Activated CD8-positive, alpha-beta memory T cell treated with anti-CD3 and anti-CD28 coated beads for 36 hours (primary cell): ENCODE data around the gene IRGQ. TPM values are rescaled to one million over a fixed set of nuclear protein-coding genes. Genes with fewer than 3 reads are reported as not detected.
"Not testable (repeated sequence)": the region's sequence is repeated elsewhere in the genome, so short reads cannot be mapped to it uniquely, and the experiment has no call there.

Experiments
- CTCF ChIA-PET: fragments of 350-600 bp; sonication (Branson Sonifier 250); formaldehyde crosslinking; loops from one replicate; lab custom pipeline; 2021; ENCODE audit warnings: antibody characterized with exemption; lab: Charles Lee
- POLR2A ChIA-PET: fragments of 350-600 bp; sonication (Branson Sonifier 250); formaldehyde crosslinking; loops from one replicate; lab custom pipeline; 2021; ENCODE audit warnings: antibody characterized with exemption; lab: Charles Lee
- total RNA-seq, 2 experiments: library from RNA; stranded (reverse); gene quantifications; one replicate each; pipeline ENCODE4 v1.2.3, GENCODE V29; 2021

IRGQ gene
- total RNA-seq, 2 experiments from 2014 or later, result 27.7 to 28.1 TPM

DNA sequence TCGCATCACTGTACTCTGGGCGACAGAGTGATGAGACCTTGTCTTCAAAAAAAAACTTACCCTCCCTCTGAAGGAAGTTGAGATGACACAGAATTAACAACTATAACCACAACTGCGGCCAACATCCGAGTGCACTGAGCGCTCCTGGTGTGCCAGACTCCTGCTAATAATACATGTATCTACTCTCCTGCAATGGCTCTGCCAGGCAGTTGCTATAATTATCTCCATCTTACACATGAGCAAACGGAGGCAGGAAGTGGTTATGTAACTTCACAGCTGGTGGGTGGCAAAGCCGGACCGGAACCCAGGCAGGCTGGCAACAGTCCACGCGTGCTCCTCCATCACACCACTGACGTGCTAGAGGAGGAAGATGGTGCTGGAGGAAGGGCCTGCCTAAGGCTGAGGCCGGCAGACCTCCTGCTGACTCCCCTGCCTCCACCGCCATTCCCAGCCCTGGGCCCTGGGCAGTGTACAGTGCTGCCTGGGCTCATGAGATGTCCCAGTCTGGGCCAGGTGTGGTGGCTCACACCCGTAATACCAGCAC lies 33.2 kb downstream of the IRGQ start:
- ChIA-PET CTCF (interaction anchor here (1.9 kb wide), 1 partner anchor 32 kb away, joined by 8 read pairs; the partner anchor contains the start of gene IRGQ), POLR2A (interaction anchor here (0.6 kb wide), 1 partner anchor 59 kb away, joined by 4 read pairs; no protein-coding TSS in a partner anchor)

DNA sequence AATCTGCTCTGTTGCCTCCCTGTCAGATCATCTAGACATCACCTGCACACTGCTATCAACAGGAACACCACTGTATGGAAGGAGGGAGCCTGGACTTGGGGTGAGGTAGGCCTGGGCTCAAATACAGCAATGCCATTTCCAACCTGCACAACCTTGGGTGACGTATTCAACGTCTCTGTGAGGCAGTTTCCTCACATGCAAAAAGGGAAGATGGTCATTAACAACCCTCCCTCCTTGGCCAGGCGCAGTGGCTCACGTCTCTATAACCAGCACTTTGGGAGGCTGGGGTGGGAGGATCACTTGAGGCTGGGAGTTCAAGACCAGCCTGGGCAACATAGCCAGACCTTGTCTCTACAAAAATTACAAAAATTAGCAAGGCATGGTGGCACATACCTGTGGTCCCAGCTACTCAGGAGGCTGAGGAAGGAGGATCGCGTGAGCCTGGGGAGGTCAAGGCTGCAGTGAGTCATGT lies 33.7 kb downstream of the IRGQ start:
- ChIA-PET CTCF (interaction anchor here (1.9 kb wide), 1 partner anchor 33 kb away, joined by 8 read pairs; the partner anchor contains the start of gene IRGQ), POLR2A (interaction anchor here (0.6 kb wide), 1 partner anchor 58 kb away, joined by 4 read pairs; no protein-coding TSS in a partner anchor)

DNA sequence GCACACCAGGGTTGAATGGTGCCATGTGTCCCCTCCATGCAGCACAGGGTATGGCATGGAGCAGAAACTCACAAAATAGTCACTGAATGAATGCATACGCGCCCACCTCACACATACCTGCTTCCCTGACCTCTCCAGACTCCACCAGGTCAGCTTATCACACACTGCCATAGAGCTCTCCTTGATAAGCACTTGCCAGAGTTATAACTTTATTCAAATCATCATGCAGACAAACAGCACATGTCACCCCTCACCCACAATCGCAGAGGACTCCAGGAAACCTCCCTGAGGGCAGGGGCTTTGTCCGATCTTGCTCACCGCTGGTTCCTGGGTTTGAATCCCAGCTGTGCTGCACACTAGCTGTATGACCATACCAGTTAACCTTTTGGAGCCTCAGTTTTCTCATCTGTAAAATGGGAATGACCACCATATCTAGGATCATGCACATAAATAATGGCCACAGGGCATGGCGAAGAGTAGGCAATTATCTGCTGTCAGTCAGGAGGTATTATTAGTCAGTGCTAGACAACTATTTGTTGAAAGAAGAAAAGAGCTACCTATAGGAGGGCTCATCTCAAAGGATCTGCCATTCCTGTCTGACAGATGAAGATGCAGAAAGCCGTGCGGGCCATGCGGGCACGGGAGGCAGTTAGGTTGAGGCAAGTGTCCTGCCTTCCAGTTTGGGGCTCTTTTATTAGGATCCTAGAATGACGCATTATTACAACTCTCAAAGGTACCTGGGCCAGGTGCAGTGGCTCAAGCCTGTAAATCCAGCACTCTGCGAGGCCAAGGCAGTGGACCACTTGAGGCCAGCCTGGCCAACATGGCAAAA lies 34.6 kb downstream of the IRGQ start:
- CTCF ChIA-PET, result interaction anchor here (1.9 kb wide), 1 partner anchor 34 kb away, joined by 8 read pairs; the partner anchor contains the start of gene IRGQ
- POLR2A ChIA-PET, result no interaction called here

DNA sequence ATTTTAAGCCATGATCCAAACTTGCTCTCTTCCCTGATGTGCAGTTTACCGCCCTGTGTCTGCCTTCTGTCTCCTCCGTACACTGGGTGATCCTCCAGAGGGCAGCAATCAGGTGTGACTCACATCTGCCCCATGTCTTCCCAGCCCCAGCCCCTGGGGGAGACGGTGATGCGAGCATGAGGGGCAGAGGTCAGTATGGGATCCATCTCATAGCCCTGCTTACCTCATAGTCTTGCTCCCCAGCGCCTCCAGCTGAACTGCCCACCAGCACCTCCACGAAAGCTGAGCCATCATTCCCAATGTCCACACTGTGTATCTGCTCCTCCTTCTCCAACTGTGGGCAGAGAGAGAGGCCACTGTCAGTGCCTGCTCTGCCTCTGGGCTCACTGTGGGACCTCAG lies 35.2 kb downstream of the IRGQ start:
- CTCF ChIA-PET, result interaction anchor here (0.9 kb wide), 1 partner anchor 36 kb away, joined by 3 read pairs; the partner anchor contains the start of gene ZNF576
- POLR2A ChIA-PET, result no interaction called here

DNA sequence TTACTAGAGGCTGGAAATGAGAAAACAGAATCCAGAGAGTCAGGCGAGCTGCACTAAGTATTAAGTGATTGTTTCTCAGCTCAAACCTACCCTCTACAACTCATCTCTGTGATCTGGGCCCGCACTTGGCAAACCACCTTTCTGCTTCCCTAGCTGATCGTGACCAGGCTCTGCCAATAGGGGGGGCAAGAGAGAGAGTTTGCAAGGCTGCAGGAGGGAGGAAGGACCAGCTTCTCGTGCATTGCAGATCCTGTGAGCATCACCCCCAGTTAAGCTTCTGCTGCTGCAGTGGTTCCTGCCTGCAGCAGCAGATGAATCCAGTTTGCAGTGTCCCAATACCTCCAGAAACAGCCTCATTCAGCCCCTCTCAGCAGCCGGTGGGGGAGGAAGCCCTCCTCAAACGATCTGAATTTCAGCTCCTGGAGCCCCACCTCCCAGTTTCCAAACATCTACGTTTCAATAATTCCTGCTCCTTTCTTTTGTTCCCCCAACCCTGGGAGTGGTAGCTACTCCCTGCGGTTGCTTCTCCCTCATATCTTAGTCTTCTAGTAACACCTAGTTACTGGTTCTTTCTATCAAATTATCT lies 40.7 kb downstream of the IRGQ start:
- POLR2A ChIA-PET, result interaction anchor here (0.6 to 2.1 kb wide), 3 partner anchors 24 to 39 kb away, joined by 3 to 8 read pairs (median 3); no protein-coding TSS in a partner anchor
- CTCF ChIA-PET, result interaction anchor here (0.6 to 2.5 kb wide), 18 partner anchors 10 to 190 kb away, joined by 3 to 27 read pairs (median 4); partner anchors contain the start of genes IRGQ, PHLDB3, ZNF575 and ZNF576

DNA sequence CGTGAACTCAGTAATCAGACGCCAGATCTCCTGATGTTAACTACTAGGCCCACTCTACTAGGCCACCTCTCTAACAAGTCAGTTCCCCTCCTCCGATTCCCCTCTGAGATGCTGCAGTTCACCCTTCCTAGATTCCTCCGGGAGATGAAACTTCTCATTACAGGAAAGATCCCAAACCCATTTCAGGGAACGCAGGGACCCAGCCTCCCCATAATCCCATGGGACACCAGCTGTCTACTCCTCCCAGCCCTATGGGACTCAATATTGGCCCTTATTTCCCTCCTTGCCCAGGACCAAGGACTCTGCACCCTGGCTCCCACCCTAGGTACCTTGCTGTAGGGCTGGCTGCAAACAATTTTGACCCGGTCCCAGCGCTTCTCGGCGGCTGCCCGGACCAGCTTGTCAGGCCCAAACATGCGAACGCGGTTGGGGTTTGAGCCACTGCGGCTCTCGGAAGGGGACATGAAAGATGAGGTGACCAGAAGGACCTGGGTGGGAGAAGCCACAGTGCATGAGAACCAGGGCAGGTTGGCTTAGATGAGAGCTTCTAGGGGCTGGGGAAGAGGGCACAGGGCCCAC lies 41.5 kb downstream of the IRGQ start:
- ChIA-PET CTCF (interaction anchor here (0.6 to 2.5 kb wide), 14 partner anchors 11 to 191 kb away, joined by 3 to 27 read pairs (median 4); partner anchors contain the start of genes IRGQ, PHLDB3, ZNF575 and ZNF576), POLR2A (interaction anchor here (0.6 to 2.1 kb wide), 3 partner anchors 26 to 40 kb away, joined by 3 to 8 read pairs (median 3); no protein-coding TSS in a partner anchor)

DNA sequence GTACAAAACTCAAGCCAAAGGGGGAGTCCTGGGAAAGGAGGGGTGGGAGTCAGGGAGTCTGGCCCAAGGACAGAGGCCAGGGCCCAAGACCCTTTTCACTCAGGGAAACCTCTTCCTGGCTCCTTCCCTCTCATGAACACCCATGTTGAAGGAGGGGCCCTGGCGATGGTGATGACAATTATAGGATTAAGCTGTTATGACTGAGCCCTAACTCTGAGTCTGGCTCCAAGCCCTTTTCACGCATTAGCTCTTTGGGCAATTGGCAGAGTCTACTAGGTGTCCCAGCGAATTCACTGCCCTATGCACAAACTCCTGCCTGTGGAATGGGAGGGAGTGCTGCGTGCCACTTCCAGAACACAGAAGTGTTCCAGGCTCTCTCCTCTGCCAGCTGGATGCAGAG lies 42.3 kb downstream of the IRGQ start:
- CTCF ChIA-PET, result interaction anchor here (0.7 to 2.5 kb wide), 4 partner anchors 26 to 106 kb away, joined by 3 to 27 read pairs (median 10); partner anchors contain the start of genes IRGQ and ZNF576
- POLR2A ChIA-PET, result interaction anchor here (0.6 kb wide), 1 partner anchor 26 kb away, joined by 3 read pairs; no protein-coding TSS in a partner anchor

DNA sequence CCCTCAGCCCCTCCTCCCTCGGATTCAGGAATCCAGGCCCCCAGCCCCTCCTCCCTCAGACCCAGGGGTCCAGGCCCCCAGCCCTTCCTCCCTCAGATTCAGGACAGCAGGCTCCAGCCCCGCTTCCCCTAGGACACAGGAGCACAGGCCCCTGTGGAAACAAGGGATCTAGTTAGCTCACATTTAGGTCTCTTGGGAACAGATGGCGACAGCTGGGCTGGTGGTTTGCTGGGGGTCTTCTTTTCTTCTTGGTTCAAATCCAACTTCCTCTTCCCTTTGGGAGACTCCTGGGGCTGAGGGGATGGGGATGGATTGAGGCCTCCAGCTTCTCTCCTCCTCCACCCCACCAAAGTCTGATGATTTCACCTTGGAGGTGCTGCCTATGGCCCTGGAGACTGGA lies 43.3 kb downstream of the IRGQ start:
- CTCF ChIA-PET, result interaction anchor here (1.4 to 1.8 kb wide), 2 partner anchors 25 to 42 kb away, joined by 3 to 4 read pairs; no protein-coding TSS in a partner anchor
- POLR2A ChIA-PET, result no interaction called here

DNA sequence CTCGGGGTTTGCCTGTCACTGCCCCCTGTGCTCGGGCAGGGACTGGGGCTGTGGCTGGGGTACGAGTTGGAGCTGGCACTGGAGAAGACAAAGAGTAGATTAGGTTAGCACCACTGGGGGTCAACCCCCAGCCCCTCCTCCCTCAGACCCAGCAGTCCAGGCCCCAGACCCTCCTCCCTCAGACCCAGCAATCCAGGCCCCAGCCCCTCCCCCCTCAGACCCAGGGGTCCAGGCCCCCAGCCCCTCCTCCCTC lies 43.8 kb downstream of the IRGQ start:
- ChIA-PET POLR2A (no interaction called here), CTCF (interaction anchor here (1.4 to 1.7 kb wide), 2 partner anchors 19 to 42 kb away, joined by 3 to 5 read pairs; no protein-coding TSS in a partner anchor)

DNA sequence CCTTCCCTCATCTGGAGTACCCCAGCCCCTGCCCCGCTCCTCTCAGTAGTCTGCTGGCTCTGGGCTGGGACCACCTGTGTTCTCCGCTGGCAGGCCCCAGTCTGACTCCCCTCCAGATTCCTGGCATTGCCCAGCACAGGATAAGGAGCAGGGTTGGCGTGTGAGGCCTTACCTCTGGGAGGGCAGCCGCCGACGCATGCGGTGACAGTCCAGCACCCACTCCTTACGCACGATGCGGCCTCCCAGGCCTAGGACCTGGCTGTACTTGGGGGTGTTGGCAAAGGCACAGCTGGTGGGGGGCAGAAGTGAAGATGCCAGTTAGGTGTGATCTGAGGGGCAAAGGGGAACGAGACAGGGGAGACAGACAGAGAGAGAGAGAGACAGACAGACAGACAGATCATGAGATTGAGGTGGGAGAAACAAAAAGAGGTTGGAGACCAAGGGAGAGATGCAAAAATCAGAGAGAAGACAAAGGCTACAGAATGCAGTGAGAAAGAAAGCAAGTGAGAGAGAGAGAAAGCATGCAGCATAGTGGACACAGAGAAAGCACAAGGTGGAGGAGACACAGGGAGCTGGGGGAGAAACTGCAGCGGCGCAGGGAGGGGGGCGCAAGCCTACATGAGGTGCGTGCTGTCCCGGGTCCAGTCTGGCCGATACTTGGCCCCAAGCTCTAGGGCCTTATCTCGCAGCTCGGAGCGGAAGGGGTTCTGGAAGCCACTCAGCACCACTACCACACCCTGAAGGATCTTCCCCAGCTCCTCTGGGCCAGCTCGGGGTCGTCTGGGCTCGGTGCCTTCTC lies 44.3 kb downstream of the IRGQ start:
- ChIA-PET POLR2A (no interaction called here), CTCF (interaction anchor here (1.4 to 1.7 kb wide), 2 partner anchors 19 to 43 kb away, joined by 3 to 5 read pairs; no protein-coding TSS in a partner anchor)

DNA sequence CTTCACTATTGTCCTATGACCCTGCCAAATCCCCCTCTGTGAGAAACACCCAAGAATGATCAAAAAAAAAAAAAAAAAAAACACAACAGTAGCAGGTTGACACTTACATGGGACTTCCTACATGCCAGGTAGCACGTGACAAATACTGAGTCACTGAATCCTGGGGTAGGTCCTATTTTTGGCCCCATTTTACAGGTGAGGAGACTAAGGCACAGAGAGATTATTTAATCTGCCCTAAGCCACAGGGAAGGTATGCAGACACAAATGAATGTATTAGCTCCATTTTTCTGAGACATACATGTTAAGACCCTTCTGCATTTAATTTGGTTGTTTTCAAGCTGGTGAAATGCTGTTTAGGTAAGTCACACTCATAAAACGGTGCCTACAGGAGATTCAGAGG lies 47.2 kb downstream of the IRGQ start:
- ChIA-PET POLR2A (no interaction called here), CTCF (interaction anchor here (0.7 kb wide), 1 partner anchor 13 kb away, joined by 4 read pairs; no protein-coding TSS in a partner anchor)

DNA sequence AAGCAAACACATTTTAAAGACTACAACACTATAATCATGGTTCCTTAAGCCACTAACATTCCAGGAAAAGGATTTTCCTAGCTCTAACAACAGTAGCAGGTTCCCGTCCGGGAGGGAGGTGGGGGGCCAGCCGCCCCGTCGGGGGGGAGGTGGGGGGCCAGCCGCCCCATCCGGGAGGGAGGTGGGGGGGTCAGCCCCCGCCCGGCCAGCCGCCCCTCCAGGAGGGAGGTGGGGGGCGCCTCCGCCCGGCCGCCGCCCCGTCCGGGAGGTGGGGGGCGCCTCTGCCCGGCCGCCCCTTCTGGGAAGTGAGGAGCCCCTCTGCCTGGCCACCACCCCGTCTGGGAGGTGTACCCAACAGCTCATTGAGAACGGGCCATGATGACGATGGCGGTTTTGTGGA lies 48.0 kb downstream of the IRGQ start:
- POLR2A ChIA-PET, CTCF ChIA-PET: not testable (repeated sequence)

DNA sequence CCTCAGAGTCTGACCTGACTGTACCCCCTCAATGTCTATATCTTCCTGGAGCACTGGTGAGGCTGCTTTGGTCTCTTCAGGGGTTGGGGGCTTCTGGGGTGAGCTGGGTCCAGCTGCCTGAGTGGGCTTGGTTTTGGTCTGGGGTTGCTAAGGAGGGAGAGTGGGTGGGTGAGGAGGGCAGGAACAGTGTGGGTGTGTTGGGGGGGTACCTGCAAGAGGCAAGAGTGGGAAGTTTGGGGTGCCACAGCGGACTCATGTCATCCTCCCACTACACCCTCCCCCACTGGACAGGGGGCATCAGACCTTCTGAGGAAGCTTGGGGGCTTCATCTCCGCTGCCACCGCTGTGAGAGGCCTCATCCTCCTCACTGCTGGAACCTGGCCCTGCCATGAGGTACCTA lies 49.4 kb downstream of the IRGQ start:
- CTCF ChIA-PET, result interaction anchor here (0.9 kb wide), 1 partner anchor 14 kb away, joined by 3 read pairs; the partner anchor contains the start of gene ZNF575
- POLR2A ChIA-PET, result no interaction called here

DNA sequence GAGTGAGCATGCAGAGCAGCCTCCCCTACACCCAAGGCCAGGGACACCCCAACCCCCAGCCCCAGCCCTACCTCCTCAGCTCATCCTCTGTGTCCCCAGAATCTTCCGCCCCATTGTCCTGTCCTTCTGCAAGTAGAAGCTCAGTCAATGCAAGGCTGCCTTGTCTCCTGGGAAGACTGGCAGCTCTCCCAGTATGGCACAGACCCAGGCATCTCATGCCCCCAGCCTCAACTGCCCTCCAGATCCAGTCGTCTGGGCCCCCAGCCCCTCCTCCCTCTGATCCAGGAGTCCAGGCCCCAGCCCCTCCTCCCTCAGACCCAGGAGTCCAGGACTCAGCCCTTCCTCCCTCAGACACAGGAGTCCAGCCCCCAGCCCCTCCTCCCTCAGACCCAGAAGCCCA lies 50.0 kb downstream of the IRGQ start:
- CTCF ChIA-PET, result no interaction called here
- POLR2A ChIA-PET, result no interaction called here

DNA sequence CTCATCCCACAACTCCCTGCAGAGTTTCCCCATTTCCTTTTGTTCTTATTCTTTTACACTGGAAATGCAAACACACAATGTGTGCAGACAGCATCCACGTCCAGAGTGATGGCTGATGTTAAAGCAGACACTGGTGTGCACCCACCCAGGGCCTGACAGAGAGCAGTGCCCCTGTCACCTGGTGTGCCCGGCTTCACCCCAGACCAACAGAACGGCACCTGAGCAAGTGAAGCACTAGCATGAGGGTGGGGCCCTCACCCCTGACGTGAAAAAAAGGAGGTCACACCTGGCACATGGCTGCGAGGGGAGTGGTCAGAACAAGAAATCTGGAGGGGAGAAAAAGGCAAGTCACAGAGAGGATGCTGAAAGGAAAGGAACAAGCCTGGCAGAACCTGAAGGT lies 50.7 kb downstream of the IRGQ start:
- ChIA-PET POLR2A (no interaction called here), CTCF (interaction anchor here (0.6 kb wide), 1 partner anchor 91 kb away, joined by 3 read pairs; no protein-coding TSS in a partner anchor)

DNA sequence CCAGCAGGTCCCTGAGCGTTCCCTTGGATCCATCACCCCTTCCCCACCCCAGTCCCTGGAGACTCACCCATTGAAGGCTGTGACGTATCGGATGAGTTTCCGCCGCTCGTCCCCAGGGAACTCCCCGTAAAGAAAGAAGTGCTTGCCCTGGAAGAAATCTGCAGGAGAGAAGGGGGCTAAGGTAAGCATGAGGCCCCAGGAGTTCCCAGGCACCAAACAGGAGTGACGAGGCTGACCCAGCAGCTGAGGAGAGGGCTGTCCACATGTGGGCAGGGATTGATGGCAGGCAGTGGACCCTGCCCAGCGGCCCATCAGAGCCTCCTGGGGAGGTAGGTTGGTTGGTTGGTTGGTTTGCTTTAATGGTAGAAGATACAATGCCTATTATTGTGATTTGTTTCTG lies 51.9 kb downstream of the IRGQ start:
- CTCF ChIA-PET, result no interaction called here
- POLR2A ChIA-PET, result no interaction called here

DNA sequence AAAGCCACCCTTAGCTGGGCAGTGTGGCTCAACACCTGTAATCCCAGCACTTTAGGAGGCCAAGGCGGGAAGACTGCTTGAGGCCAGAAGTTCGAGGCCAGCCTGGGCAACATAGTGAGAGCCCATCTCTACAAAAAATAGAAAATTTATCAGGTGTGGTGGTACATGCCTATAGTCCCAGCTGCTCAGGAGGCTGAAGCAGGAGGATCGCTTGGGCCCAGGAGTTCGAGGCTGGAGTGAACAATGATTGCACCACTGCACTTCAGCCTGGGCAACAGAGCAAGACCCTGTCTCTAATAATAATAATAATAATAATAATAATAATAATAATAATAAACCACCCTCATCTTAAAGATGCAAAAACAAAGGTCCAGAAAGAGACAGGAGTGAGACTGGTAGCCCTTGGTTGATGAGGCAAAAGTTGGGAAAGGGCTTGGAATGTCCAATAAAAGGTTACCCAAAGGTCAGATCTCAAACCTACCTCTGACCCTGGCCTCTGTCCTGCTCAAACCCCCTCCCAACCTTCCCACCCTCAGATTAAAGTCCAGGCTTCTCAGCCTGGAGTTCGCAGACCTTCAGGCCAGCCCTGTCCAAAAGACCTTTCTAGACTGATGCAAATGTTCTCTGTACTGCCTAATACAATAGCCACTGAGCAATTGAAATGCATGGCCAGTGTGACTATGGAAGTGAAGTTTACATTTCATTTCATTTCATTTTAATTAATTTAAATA lies 53.8 kb downstream of the IRGQ start:
- CTCF ChIA-PET, result no interaction called here
- POLR2A ChIA-PET, result no interaction called here
